ENCODE results near the gene PPP2R2C. TPM values are rescaled to one million over a fixed set of nuclear protein-coding genes. Genes with fewer than 3 reads are reported as not detected.

The PPP2R2C gene
- polyA plus RNA-seq, 1 of the 3 experiments (the other 2 are of a cell fraction) = 0.21 TPM

- no peak for TF ChIP-seq MXI1 (IDR thresholded peaks at IDR 0.05; ENCODE audit: low read depth, low read length)
- TF ChIP-seq, protein P1, sequence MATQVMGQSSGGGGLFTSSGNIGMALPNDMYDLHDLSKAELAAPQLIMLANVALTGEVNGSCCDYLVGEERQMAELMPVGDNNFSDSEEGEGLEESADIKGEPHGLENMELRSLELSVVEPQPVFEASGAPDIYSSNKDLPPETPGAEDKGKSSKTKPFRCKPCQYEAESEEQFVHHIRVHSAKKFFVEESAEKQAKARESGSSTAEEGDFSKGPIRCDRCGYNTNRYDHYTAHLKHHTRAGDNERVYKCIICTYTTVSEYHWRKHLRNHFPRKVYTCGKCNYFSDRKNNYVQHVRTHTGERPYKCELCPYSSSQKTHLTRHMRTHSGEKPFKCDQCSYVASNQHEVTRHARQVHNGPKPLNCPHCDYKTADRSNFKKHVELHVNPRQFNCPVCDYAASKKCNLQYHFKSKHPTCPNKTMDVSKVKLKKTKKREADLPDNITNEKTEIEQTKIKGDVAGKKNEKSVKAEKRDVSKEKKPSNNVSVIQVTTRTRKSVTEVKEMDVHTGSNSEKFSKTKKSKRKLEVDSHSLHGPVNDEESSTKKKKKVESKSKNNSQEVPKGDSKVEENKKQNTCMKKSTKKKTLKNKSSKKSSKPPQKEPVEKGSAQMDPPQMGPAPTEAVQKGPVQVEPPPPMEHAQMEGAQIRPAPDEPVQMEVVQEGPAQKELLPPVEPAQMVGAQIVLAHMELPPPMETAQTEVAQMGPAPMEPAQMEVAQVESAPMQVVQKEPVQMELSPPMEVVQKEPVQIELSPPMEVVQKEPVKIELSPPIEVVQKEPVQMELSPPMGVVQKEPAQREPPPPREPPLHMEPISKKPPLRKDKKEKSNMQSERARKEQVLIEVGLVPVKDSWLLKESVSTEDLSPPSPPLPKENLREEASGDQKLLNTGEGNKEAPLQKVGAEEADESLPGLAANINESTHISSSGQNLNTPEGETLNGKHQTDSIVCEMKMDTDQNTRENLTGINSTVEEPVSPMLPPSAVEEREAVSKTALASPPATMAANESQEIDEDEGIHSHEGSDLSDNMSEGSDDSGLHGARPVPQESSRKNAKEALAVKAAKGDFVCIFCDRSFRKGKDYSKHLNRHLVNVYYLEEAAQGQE (IDR thresholded peaks at IDR 0.05; ENCODE audit: low read depth, low read length) = no peak
- TF ChIP-seq NFIC (IDR thresholded peaks at IDR 0.05; ENCODE audit: borderline replicate concordance) = no peak
- TF ChIP-seq ZBTB33 (IDR thresholded peaks at IDR 0.05; ENCODE audit: borderline replicate concordance, low read depth) = no peak
- H3K9me2 ChIP-seq = no peaks in the 10 kb centered on the region
Observed at GRCh38 chr4:6303943-6304342, 168.5 kb downstream of the PPP2R2C start.

GRCh38 chr4:6302869-6303268 is 169.5 kb downstream of the PPP2R2C start:
- Histone ChIP-seq H4K20me1 (ENCODE audit: insufficient read depth) (no peaks in the 10 kb centered on the region), H3K4me2 (no peak overlapping the region), H3K27ac (ENCODE audit: low read depth in 2 of 2, low read length in 1 of 2) (no peak overlapping the region), H3K36me3 (replicated peaks in 1 of 2; ENCODE audit: control insufficient read depth in 1 of 2, insufficient read depth in 2 of 2, low read length in 1 of 2) (peaks cover 0 to 22% of the 10 kb centered on the region in 2 experiments), H3K27me3 (ENCODE audit: insufficient read depth) (no peaks in the 10 kb centered on the region), H3K4me1 (ENCODE audit: control insufficient read depth in 1 of 2, insufficient read depth in 2 of 2, low read depth in 1 of 2, low read length in 1 of 2) (no peaks in the 10 kb centered on the region), H3K9me3 (no peaks in the 10 kb centered on the region), H3K4me3 (ENCODE audit: low read depth in 2 of 2, low read length in 1 of 2) (no peak overlapping the region), H2AFZ (ENCODE audit: low read depth) (no peak overlapping the region), H3K79me2 (ENCODE audit: insufficient read depth) (no peaks in the 10 kb centered on the region), H3K9me2 (no peaks in the 10 kb centered on the region), H3F3A (replicated peaks; ENCODE audit: insufficient read depth) (no peaks in the 10 kb centered on the region), H3K9ac (no peak overlapping the region)
- 81% methylated on average over 5 of the region's 6 CpGs for WGBS (ENCODE audit: low lambda C conversion rate)
- POLR2A ChIA-PET = no interaction called here
- no peak for TF ChIP-seq EP300 (IDR thresholded peaks at IDR 0.05; ENCODE audit: borderline replicate concordance in 1 of 2, low read depth in 1 of 2, low read length in 1 of 2)
- TF ChIP-seq, protein P1 (IDR thresholded peaks at IDR 0.05; ENCODE audit: low read depth, low read length) = no peak
- TF ChIP-seq TEAD4 (IDR thresholded peaks at IDR 0.05; ENCODE audit: borderline replicate concordance, insufficient read depth) = no peak
- TF ChIP-seq POLR2AphosphoS5 (IDR thresholded peaks at IDR 0.05; ENCODE audit: low read depth, low read length) = no peak
- no peak for TF ChIP-seq MXI1 (IDR thresholded peaks at IDR 0.05; ENCODE audit: low read depth, low read length)
- no peak for TF ChIP-seq TAF1 (IDR thresholded peaks at IDR 0.05; ENCODE audit: borderline replicate concordance, low read depth, low read length)
- TF ChIP-seq PBX3 (IDR thresholded peaks at IDR 0.05) = no peak
- no peak for TF ChIP-seq RXRA (IDR thresholded peaks at IDR 0.05; ENCODE audit: borderline replicate concordance, low read depth)
- TF ChIP-seq SMC3 (IDR thresholded peaks at IDR 0.05; ENCODE audit: low read depth, low read length) = no peak
- TF ChIP-seq SIN3A (IDR thresholded peaks at IDR 0.05; ENCODE audit: borderline replicate concordance, low read depth, low read length) = no peak
- no peak for TF ChIP-seq MEF2A (IDR thresholded peaks at IDR 0.05; ENCODE audit: borderline replicate concordance, low read depth)
- CTCF ChIA-PET = interaction anchor here (2.3 kb wide), 1 partner anchor 52 kb away, joined by 12 read pairs; no protein-coding TSS in a partner anchor
- DNase-seq = no peak

More at GRCh38 chr4:6303943-6304342, 168.5 kb downstream of the PPP2R2C start:
- H3K27me3 ChIP-seq (ENCODE audit: insufficient read depth) = no peaks in the 10 kb centered on the region
- H3K9me3 ChIP-seq = no peaks in the 10 kb centered on the region
- no peak overlapping the region for H3K9ac ChIP-seq
- 88% methylated on average over 7 of the region's 12 CpGs for WGBS (ENCODE audit: low lambda C conversion rate)
- no peak overlapping the region for H3K4me3 ChIP-seq (ENCODE audit: low read depth in 2 of 2, low read length in 1 of 2)
- H3K4me2 ChIP-seq = no peak overlapping the region
- no peak overlapping the region for H2AFZ ChIP-seq (ENCODE audit: low read depth)
- H3K27ac ChIP-seq (ENCODE audit: low read depth in 2 of 2, low read length in 1 of 2) = no peak overlapping the region
- H3F3A ChIP-seq (replicated peaks; ENCODE audit: insufficient read depth) = no peaks in the 10 kb centered on the region
- no peaks in the 10 kb centered on the region for H3K4me1 ChIP-seq (ENCODE audit: control insufficient read depth in 1 of 2, insufficient read depth in 2 of 2, low read depth in 1 of 2, low read length in 1 of 2)
- no peak for DNase-seq
- no peaks in the 10 kb centered on the region for H3K79me2 ChIP-seq (ENCODE audit: insufficient read depth)
- H4K20me1 ChIP-seq (ENCODE audit: insufficient read depth) = no peaks in the 10 kb centered on the region
- peaks cover 0 to 22% of the 10 kb centered on the region in 2 experiments for H3K36me3 ChIP-seq (replicated peaks in 1 of 2; ENCODE audit: control insufficient read depth in 1 of 2, insufficient read depth in 2 of 2, low read length in 1 of 2)
- CTCF ChIA-PET = interaction anchor here (0.7 to 2.3 kb wide), 3 partner anchors 24 to 410 kb away, joined by 3 to 12 read pairs (median 5); no protein-coding TSS in a partner anchor
- POLR2A ChIA-PET = no interaction called here

Data from SK-N-SH (cell line).